GM12891 (cell line): ENCODE results near the gene FAM184A.
"Not testable (repeated sequence)": the region's sequence is repeated elsewhere in the genome, so short reads cannot be mapped to it uniquely, and the experiment has no call there.

ENCODE experiments used
- DNase-seq: peaks from one replicate; pipeline ENCODE4 v3.0.0; 2011; ENCODE audit warnings: low spot score; ENCODE audit not compliant: insufficient read length
- FAIRE-seq: peaks from 2 replicates; lab custom pipeline; 2011; peaks lifted over from hg19 to GRCh38; lab: Jason Lieb, UNC
- PAX5 ChIP-seq: IDR thresholded peaks from 2 replicates; pipeline ENCODE4 v1.6.1; 2011; ENCODE audit warnings: low read length, moderate library complexity, mild to moderate bottlenecking; ENCODE audit not compliant: insufficient read depth, severe bottlenecking
- POLR2A ChIP-seq: IDR thresholded peaks from 2 replicates; pipeline ENCODE4 v1.6.1; 2011; ENCODE audit warnings: low read depth, low read length, control low read depth
- POLR2AphosphoS5 ChIP-seq: IDR thresholded peaks from 2 replicates; pipeline ENCODE4 v1.6.1; 2011; ENCODE audit warnings: low read depth, low read length, control low read depth
- POU2F2 ChIP-seq: IDR thresholded peaks from 2 replicates; pipeline ENCODE4 v1.6.1; 2011; ENCODE audit warnings: low read depth, mild to moderate bottlenecking, control low read depth, low read length, moderate library complexity
- SPI1 ChIP-seq: IDR thresholded peaks from 2 replicates; pipeline ENCODE4 v1.6.1; 2011; ENCODE audit warnings: low read depth, low read length, control low read depth
- TAF1 ChIP-seq: IDR thresholded peaks from 2 replicates; pipeline ENCODE4 v1.6.1; 2011; ENCODE audit warnings: low read depth, low read length, control low read depth

Gene FAM184A

GRCh38 chr6:119119989-119120388, 41.5 kb upstream of the FAM184A start:
- FAIRE-seq (no peak), DNase-seq (no peak)
- no peak for TF ChIP-seq POU2F2
- no peak for TF ChIP-seq POLR2AphosphoS5
- no peak for TF ChIP-seq POLR2A
- TF ChIP-seq PAX5: no peak
- TF ChIP-seq SPI1: no peak
- no peak for TF ChIP-seq TAF1

GRCh38 chr6:119119062-119119461, 40.6 kb upstream of the FAM184A start:
- DNase-seq, FAIRE-seq: not testable (repeated sequence)

GRCh38 chr6:119116712-119117281, 38.3 kb upstream of the FAM184A start:
- TF ChIP-seq POLR2A (no peak), POU2F2 (no peak), TAF1 (no peak), SPI1 (no peak), POLR2AphosphoS5 (no peak), PAX5 (no peak)
- no peak for FAIRE-seq
- no peak for DNase-seq

GRCh38 chr6:119113961-119114360, 35.5 kb upstream of the FAM184A start:
- FAIRE-seq (no peak), DNase-seq (no peak)
- TF ChIP-seq POLR2A (no peak), SPI1 (no peak), PAX5 (no peak), TAF1 (no peak), POLR2AphosphoS5 (no peak), POU2F2 (no peak)

GRCh38 chr6:119112812-119113530, 34.5 kb upstream of the FAM184A start:
- TF ChIP-seq PAX5: no peak
- DNase-seq (no peak), FAIRE-seq (no peak)

- TF ChIP-seq POLR2A (no peak), PAX5 (no peak), POU2F2 (no peak), POLR2AphosphoS5 (no peak), SPI1 (no peak), TAF1 (no peak)
- FAIRE-seq: peak; percentile 94
- no peak for DNase-seq
These were observed 32.4 kb upstream of the FAM184A start for GRCh38 chr6:119110601-119111548.

GRCh38 chr6:119109654-119110325, 31.3 kb upstream of the FAM184A start:
- FAIRE-seq: no peak
- DNase-seq: no peak
- no peak for TF ChIP-seq POU2F2
- TF ChIP-seq SPI1: peak; percentile 78
- TF ChIP-seq TAF1: no peak

- DNase-seq: no peak
- FAIRE-seq: no peak
- TF ChIP-seq PAX5 (no peak), SPI1 (no peak), POLR2A (no peak), POU2F2 (no peak), TAF1 (no peak), POLR2AphosphoS5 (no peak)
These were observed 29.6 kb upstream of the FAM184A start for GRCh38 chr6:119108076-119108475.

- FAIRE-seq: no peak
- no peak for DNase-seq
- no peak for TF ChIP-seq POLR2AphosphoS5
- TF ChIP-seq TAF1: no peak
- no peak for TF ChIP-seq POLR2A
- no peak for TF ChIP-seq PAX5
- TF ChIP-seq POU2F2: no peak
- TF ChIP-seq SPI1: no peak
These were observed 26.8 kb upstream of the FAM184A start for GRCh38 chr6:119105282-119105681.

GRCh38 chr6:119102901-119103300, 24.4 kb upstream of the FAM184A start:
- DNase-seq: no peak
- no peak for TF ChIP-seq SPI1
- TF ChIP-seq POLR2AphosphoS5: no peak
- TF ChIP-seq PAX5: no peak
- TF ChIP-seq POLR2A: no peak
- TF ChIP-seq POU2F2: no peak
- no peak for TF ChIP-seq TAF1
- no peak for FAIRE-seq

GRCh38 chr6:119100115-119100514, 21.7 kb upstream of the FAM184A start:
- DNase-seq (no peak), FAIRE-seq (no peak)
- TF ChIP-seq TAF1: no peak
- TF ChIP-seq POLR2A: no peak
- TF ChIP-seq POU2F2: no peak
- no peak for TF ChIP-seq PAX5
- no peak for TF ChIP-seq POLR2AphosphoS5
- no peak for TF ChIP-seq SPI1

GRCh38 chr6:119097815-119098361, 19.4 kb upstream of the FAM184A start:
- FAIRE-seq, DNase-seq: not testable (repeated sequence)
